NCI-H2196 treated with DMSO at 0.1 percent for 48 hours (cell line): ENCODE measurements around the gene FMNL1.

ENCODE experiments used
- DNase-seq: peaks from one replicate; lab custom pipeline; 2025; ENCODE audit not compliant: unreplicated experiment; lab: John Stamatoyannopoulos, UW

Gene FMNL1

DNA sequence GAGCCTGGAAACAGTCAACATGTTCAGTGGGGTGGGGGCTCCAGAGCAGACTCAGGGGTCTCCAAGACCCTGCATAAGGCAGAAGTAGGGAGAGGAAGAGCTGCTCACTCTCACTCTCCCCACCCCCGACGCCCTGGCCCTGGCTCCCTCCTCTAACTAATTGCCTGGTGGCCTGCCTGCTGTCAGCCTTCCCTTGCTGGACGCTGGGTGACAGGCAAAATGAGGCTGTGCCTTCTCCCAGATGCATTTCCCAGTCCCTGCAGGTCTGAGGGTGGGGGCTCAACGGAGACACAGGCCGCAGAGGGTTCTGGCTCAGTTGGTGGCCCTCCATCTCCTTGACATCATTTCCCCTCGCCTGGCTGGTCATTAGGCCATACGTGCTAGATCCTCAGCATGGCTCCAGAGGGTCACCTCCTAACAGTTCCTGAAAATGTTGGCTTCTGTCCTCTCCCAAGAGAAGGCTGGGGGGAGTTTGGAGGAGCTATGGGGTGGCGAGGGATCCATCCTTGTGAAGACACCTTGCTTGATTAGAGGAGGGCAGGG lies 1.4 kb downstream of the FMNL1 start:
- DNase-seq = no peak

DNA sequence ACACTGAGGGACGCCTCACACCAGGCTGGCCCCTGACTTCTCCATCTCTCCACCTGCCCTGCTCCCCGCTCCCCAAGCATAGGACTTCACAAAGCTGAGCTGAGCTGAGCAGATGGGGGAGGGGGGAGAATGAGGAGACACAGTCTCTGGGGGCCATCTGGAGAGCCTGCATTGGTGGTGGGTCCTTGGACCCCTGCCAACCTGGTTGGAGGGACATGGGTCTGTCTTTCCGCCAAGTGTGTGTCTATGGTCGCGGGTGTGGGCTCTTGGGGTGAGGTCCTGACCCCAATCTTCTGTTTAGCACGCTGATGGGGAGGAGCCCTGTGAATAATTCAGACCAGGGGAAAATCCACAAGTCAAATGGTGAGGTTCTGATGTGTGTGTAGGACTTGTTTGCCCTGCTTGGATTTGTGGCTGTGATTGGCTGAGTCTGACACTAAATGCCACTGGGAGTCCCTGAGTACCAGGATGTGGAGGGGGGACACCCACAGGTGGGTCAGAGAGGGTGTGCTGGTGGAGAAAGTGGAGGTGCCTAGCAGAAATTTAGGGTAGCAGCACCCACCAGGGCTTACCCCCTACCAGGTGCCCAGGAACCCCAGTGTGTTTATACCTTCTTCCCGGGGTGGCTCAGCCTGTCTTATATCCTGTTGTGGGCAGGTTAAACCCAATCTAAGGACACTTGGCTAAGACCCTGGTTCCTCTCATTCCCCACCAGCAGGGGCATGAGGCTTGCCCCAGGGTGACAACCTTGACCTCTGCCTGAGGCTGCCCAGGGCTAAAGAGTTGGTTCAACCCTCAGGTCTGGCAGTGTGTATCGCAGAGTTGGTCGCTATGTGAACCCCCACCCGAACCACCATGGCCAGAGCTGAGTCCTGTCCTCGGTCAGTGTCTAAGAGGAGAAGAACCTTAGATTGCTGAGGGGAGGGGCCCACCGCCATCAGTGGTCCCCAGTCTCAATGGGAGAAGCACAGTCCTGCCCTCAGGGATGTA lies 2.1 kb downstream of the FMNL1 start:
- DNase-seq = no peak

GRCh38 chr17:45224671-45225050 lies 3.0 kb downstream of the FMNL1 start:
- no peak for DNase-seq

- no peak for DNase-seq
Observed at GRCh38 chr17:45225051-45225700, 3.5 kb downstream of the FMNL1 start.

DNA sequence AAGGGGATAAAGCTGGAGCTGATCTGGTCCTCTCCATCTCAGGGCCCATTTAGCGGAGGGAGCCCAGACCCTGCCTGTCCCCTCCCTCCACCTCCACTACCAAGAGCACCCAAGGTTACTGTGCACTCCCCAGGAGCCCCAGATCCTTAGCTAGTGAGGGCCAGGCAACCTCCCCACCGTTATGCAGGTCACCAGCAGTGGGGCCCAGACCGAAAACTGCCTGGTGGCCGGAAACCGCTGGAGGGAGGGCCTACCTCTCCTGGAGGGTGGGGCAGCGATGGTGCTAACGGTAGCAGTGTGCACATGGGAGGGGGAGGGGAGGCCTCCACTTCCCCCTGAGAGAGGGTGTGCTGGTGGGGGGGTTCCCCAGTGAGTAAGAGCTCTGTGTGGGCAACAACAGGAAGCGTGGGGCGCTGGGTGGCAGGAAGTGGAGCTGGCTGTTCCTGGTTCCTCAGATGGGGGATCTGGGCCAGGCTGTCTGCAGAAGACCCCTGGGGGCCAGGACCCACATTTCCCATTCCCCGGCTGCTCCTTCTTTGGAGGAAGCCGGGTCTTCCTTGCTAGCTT lies 4.4 kb downstream of the FMNL1 start:
- no peak for DNase-seq

- DNase-seq = no peak
Observed at GRCh38 chr17:45226576-45226975, 4.9 kb downstream of the FMNL1 start.

DNA sequence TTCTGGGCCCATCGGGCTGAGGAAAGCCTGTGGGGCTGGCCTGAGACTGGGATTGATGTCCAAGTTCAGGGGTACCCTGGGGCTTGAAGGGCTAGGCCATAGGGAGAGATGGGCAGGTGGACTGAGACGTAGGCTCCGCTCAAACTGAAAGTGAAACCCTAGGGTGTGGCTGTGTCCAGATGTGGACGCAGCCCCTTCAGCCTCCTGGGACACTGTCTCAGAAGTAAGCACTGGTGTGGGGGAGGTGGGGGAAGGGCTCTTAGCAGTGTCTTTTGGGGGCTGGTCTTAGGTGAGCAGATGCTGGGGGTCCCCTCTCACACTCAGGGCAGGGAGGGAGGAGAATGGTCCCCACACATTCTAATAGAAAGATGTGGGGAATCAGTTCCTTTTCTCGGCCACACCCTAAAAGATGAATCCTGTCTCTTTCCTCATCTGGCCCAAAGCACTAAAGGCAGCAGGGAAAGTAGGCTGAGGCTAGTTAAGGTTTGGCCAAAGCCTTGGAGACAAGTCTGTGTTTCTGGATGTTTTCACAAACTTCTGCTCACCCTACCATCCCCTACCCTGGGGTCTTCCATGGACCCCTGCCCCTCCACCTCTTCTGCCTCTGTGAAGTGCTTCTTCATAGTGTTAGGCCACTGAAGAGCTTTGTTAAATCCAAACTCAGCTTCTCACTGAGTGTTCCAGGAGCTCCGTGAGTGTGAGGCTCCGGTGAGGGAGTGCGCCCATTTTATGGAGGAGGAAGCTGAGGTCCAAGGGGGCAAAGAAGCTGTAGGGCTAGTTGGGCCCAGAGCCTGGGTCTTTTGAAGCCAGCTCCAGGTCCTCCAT lies 5.6 kb downstream of the FMNL1 start:
- DNase-seq = no peak

- no peak for DNase-seq
Observed at GRCh38 chr17:45227926-45228762, 6.5 kb downstream of the FMNL1 start.

GRCh38 chr17:45228763-45229539 lies 7.3 kb downstream of the FMNL1 start:
- DNase-seq = no peak

GRCh38 chr17:45229681-45230409 lies 8.2 kb downstream of the FMNL1 start:
- no peak for DNase-seq

- no peak for DNase-seq
Observed at GRCh38 chr17:45230410-45230786, 8.7 kb downstream of the FMNL1 start.

- no peak for DNase-seq
Observed at GRCh38 chr17:45230787-45231480, 9.2 kb downstream of the FMNL1 start.

GRCh38 chr17:45231481-45232116 lies 9.9 kb downstream of the FMNL1 start:
- DNase-seq = no peak

DNA sequence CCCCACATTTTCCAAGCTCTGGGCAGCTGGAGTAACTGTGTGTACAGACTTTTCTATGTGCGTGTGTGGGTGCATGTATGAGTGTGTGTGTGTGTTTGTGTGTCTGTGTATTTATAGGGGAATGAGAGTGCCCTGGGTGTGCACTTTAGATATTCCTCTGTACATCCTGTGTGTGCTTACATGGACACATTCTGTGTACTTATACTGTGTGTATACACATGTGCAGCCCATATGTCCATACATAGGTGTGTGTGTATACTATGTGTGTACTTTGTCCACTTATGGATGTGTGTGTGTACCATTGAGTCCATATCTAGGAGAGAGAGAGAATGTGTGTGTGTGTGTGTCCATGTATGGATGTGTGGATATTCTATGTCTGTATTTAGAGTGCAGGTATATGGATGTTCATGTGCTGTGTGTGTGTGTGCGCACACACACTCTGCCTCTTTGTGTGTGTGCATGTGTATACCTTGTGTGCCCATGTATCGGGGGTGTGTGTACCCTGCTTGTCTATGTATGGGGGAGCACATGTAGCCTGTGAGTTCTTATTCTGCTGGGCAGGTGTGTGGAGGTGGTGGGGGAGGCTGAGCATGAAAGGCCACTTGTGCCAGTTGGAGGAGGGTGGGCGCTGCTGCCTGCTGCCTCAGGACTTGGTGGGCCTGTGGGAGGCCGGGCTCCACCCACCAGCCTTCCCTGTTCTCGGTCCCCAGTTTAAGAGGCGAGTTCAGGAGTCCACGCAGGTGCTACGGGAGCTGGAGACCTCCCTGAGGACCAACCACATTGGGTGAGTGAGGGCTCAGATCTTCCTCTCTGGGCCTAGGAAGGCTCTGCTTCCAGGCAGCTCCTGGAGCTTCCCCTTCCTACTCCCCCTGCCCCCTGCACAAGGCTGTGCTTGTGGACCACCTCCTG lies 11.1 kb downstream of the FMNL1 start:
- no peak for DNase-seq

GRCh38 chr17:45233423-45233924 lies 11.8 kb downstream of the FMNL1 start:
- no peak for DNase-seq
